MM.1S (cell line): Measurements from ENCODE around the gene COX14.

ENCODE experiments used
- DNase-seq: peaks from one replicate; pipeline ENCODE4 v3.0.0-alpha.2; 2015
- H2AFZ ChIP-seq: fragments of 300-600 bp; sonication (generic); 2 replicates; pipeline ENCODE4 v1.6.0; 2016; ENCODE audit warnings: antibody characterized with exemption, low read length
- H3F3A ChIP-seq: fragments of 300-600 bp; sonication (generic); 2 replicates; pipeline ENCODE4 v1.6.1; 2016; ENCODE audit warnings: mild to moderate bottlenecking, antibody characterized with exemption, low read length, moderate library complexity, mixed read lengths; ENCODE audit not compliant: insufficient read depth
- H3K27ac ChIP-seq: fragments of 300-600 bp; sonication (generic); 2 replicates; pipeline ENCODE4 v1.5.1; 2016; ENCODE audit warnings: mild to moderate bottlenecking, low read length
- H3K27me3 ChIP-seq: fragments of 300-600 bp; sonication (generic); replicated peaks from 2 replicates; pipeline ENCODE4 v1.6.0; 2016; ENCODE audit warnings: low read length; ENCODE audit not compliant: insufficient read depth
- H3K36me3 ChIP-seq: fragments of 300-600 bp; sonication (generic); replicated peaks from 2 replicates; pipeline ENCODE4 v1.6.1; 2016; ENCODE audit warnings: mild to moderate bottlenecking, low read length, mixed read lengths; ENCODE audit not compliant: insufficient read depth
- H3K4me1 ChIP-seq: fragments of 300-600 bp; sonication (generic); 2 replicates; pipeline ENCODE4 v1.6.1; 2016; ENCODE audit warnings: low read length, mixed read lengths
- H3K4me2 ChIP-seq: fragments of 300-600 bp; sonication (generic); 2 replicates; pipeline ENCODE4 v1.6.0; 2016; ENCODE audit warnings: low read depth, low read length
- H3K4me3 ChIP-seq: fragments of 300-600 bp; sonication (generic); 2 replicates; pipeline ENCODE4 v1.5.1; 2016; ENCODE audit warnings: low read length, mixed read lengths
- H3K79me2 ChIP-seq: fragments of 300-600 bp; sonication (generic); 2 replicates; pipeline ENCODE4 v1.6.1; 2016; ENCODE audit warnings: mixed run types, low read length, mixed read lengths
- H3K9ac ChIP-seq: fragments of 300-600 bp; sonication (generic); 2 replicates; pipeline ENCODE4 v1.6.1; 2016; ENCODE audit warnings: low read length, mixed read lengths
- H3K9me2 ChIP-seq: fragments of 300-600 bp; sonication (generic); replicated peaks from 2 replicates; pipeline ENCODE4 v1.6.1; 2016; ENCODE audit warnings: mild to moderate bottlenecking, low read length, mixed read lengths; ENCODE audit not compliant: insufficient read depth
- H3K9me3 ChIP-seq: fragments of 300-600 bp; sonication (generic); replicated peaks from 2 replicates; pipeline ENCODE4 v1.6.1; 2016; ENCODE audit warnings: mild to moderate bottlenecking, low read length, mixed read lengths; ENCODE audit not compliant: insufficient read depth
- H4K20me1 ChIP-seq: fragments of 300-600 bp; sonication (generic); 2 replicates; pipeline ENCODE4 v1.6.1; 2016; ENCODE audit warnings: mild to moderate bottlenecking, low read length, moderate library complexity, mixed read lengths; ENCODE audit not compliant: insufficient read depth
- EZH2 ChIP-seq: fragments of 300-600 bp; sonication (generic); optimal IDR thresholded peaks from 2 replicates; pipeline ENCODE3; 2017; ENCODE audit warnings: low read depth, mild to moderate bottlenecking, antibody characterized with exemption, low read length, mixed read lengths
- EZH2phosphoT487 ChIP-seq: fragments of 300-600 bp; sonication (generic); IDR thresholded peaks from 2 replicates; pipeline ENCODE4 v1.6.1; 2018; ENCODE audit warnings: antibody characterized with exemption, low read length
- TF ChIP-seq, protein P1 (sequence below): fragments of 300-600 bp; sonication (generic); IDR thresholded peaks from 2 replicates; pipeline ENCODE4 v1.5.1; 2016; ENCODE audit warnings: antibody characterized with exemption, low read length, mixed read lengths

COX14 gene

DNA sequence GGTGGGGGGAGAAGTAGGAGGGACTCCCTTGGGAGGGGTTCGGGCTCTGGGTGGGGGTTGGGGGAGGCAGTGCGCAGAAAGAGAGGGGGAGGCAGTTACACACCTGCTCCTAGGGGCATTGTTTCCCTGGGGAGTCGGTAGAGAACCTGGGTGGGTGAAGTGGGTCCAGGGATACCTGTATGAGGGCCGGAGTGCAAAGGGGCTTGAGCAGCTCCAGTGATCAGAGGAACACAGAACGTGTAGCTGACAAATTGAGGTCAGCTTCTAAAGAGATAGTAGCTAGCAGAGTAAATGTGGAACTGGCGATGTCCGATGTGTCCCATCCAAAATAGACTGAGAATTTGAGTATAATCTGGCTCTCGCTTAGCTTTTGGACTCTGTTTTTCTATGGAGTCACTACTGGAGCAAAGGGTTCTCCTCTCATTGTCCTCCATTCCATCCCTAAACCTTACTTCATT lies 26.4 kb upstream of the COX14 start:
- Histone ChIP-seq H3K9me3 (no peaks in the 10 kb centered on the region), H2AFZ (no peak overlapping the region), H3K4me2 (peak overlapping the region; percentile 90), H3K4me3 (peak overlapping the region; percentile 85), H3K9me2 (no peaks in the 10 kb centered on the region), H3K27ac (peak overlapping the region; percentile 91), H3K79me2 (peaks cover 42% of the 10 kb centered on the region), H3K4me1 (peaks cover 15% of the 10 kb centered on the region), H4K20me1 (no peaks in the 10 kb centered on the region), H3K9ac (peak overlapping the region; percentile 73), H3K36me3 (peaks cover 18% of the 10 kb centered on the region; the same call in 1 of the 2 replicates), H3F3A (peaks cover 20% of the 10 kb centered on the region), H3K27me3 (no peaks in the 10 kb centered on the region)
- TF ChIP-seq, protein P1, sequence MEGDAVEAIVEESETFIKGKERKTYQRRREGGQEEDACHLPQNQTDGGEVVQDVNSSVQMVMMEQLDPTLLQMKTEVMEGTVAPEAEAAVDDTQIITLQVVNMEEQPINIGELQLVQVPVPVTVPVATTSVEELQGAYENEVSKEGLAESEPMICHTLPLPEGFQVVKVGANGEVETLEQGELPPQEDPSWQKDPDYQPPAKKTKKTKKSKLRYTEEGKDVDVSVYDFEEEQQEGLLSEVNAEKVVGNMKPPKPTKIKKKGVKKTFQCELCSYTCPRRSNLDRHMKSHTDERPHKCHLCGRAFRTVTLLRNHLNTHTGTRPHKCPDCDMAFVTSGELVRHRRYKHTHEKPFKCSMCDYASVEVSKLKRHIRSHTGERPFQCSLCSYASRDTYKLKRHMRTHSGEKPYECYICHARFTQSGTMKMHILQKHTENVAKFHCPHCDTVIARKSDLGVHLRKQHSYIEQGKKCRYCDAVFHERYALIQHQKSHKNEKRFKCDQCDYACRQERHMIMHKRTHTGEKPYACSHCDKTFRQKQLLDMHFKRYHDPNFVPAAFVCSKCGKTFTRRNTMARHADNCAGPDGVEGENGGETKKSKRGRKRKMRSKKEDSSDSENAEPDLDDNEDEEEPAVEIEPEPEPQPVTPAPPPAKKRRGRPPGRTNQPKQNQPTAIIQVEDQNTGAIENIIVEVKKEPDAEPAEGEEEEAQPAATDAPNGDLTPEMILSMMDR = no peak
- TF ChIP-seq EZH2 = no peak
- no peak for TF ChIP-seq EZH2phosphoT487
- DNase-seq = no peak

DNA sequence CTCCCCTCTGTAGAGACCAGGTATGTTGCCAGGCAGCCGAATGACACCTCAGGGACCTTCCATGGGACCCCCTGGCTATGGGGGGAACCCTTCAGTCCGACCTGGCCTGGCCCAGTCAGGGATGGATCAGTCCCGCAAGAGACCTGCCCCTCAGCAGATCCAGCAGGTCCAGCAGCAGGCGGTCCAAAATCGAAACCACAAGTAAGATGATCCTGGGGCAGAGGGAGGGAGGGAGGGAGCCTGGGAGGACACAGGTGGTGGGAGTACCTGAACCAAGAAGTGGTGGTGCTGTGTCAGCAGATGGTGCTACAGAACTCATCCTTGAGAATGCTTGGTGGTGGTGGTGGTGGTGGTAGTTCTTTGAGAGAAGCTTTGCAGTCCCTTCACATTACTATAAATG lies 25.9 kb upstream of the COX14 start:
- Histone ChIP-seq H3K36me3 (peaks cover 18% of the 10 kb centered on the region; the same call in 1 of the 2 replicates), H3K4me2 (peak overlapping the region; percentile 90), H3K4me3 (peak overlapping the region; percentile 85), H3K4me1 (peaks cover 15% of the 10 kb centered on the region), H3K27me3 (no peaks in the 10 kb centered on the region), H4K20me1 (no peaks in the 10 kb centered on the region), H3K27ac (peak overlapping the region; percentile 91), H3K79me2 (peaks cover 42% of the 10 kb centered on the region), H3K9ac (peak overlapping the region; percentile 73), H3K9me3 (no peaks in the 10 kb centered on the region), H2AFZ (no peak overlapping the region), H3K9me2 (no peaks in the 10 kb centered on the region), H3F3A (peaks cover 20% of the 10 kb centered on the region)
- peak; percentile 88 for DNase-seq
- no peak for TF ChIP-seq EZH2
- TF ChIP-seq EZH2phosphoT487 = no peak

DNA sequence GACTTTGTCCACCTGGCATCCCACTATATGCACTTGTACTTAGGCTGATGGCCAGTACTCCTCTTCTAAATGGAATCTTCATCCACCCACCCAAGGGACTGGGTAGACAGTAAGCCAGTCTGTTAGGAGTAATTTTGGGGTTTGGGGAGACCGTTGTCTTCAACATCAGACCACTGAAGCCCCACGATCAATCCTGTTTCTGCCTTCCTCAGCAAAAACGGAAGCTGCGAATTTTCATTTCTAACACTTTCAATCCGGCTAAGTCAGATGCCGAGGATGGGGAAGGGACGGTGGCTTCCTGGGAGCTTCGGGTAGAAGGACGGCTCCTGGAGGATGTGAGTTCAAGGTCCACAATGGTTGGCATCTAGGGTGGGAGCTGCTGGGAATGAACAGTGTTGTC lies 24.9 kb upstream of the COX14 start:
- H3K27me3 ChIP-seq = no peaks in the 10 kb centered on the region
- H3K79me2 ChIP-seq = peaks cover 42% of the 10 kb centered on the region
- no peak overlapping the region for H3K4me3 ChIP-seq
- H3K27ac ChIP-seq = no peak overlapping the region
- H2AFZ ChIP-seq = no peak overlapping the region
- no peak overlapping the region for H3K4me2 ChIP-seq
- peaks cover 15% of the 10 kb centered on the region for H3K4me1 ChIP-seq
- H4K20me1 ChIP-seq = no peaks in the 10 kb centered on the region
- no peaks in the 10 kb centered on the region for H3K9me2 ChIP-seq
- no peak for TF ChIP-seq EZH2
- no peak for TF ChIP-seq EZH2phosphoT487
- TF ChIP-seq, protein P1 = no peak
- no peaks in the 10 kb centered on the region for H3K9me3 ChIP-seq
- H3K9ac ChIP-seq = no peak overlapping the region
- H3K36me3 ChIP-seq = peaks cover 18% of the 10 kb centered on the region; the same call in 1 of the 2 replicates
- H3F3A ChIP-seq = peaks cover 20% of the 10 kb centered on the region
- DNase-seq = no peak

DNA sequence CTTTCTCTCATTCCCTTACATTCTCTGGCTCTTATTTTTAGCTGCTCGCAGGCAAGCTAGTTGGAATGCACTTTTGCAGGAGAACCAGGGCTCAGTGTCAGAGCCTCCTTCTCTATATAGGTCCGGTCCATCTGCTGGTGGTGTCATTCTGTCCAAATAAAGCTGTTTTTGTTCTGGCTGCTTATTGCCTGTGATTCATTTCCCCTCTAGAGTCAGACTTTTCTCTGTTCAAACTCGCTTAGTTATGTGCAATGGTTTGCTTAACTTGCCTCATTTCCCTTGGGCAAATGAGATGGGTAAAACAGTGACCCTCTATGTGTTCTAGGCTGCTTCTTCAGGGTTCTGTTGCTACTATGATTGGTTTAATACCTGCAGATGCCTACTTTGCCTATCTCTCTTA lies 24.0 kb upstream of the COX14 start:
- no peaks in the 10 kb centered on the region for H4K20me1 ChIP-seq
- H2AFZ ChIP-seq = no peak overlapping the region
- no peak overlapping the region for H3K9ac ChIP-seq
- H3F3A ChIP-seq = peaks cover 20% of the 10 kb centered on the region
- no peak overlapping the region for H3K4me3 ChIP-seq
- no peaks in the 10 kb centered on the region for H3K9me3 ChIP-seq
- H3K79me2 ChIP-seq = peaks cover 42% of the 10 kb centered on the region
- TF ChIP-seq EZH2phosphoT487 (no peak), EZH2 (no peak)
- TF ChIP-seq, protein P1 = no peak
- H3K27me3 ChIP-seq = no peaks in the 10 kb centered on the region
- DNase-seq = no peak
- peaks cover 15% of the 10 kb centered on the region for H3K4me1 ChIP-seq
- H3K4me2 ChIP-seq = no peak overlapping the region
- peaks cover 18% of the 10 kb centered on the region; the same call in 1 of the 2 replicates for H3K36me3 ChIP-seq
- no peaks in the 10 kb centered on the region for H3K9me2 ChIP-seq
- H3K27ac ChIP-seq = no peak overlapping the region
